Aorta (tissue), 5 donors: ENCODE results near the gene SEZ6L. TPM values are rescaled to one million over a fixed set of nuclear protein-coding genes. Genes with fewer than 3 reads are reported as not detected.

ENCODE experiments used
- ATAC-seq: fragments of 200-7000 bp; cut with Tn5 transposase; one replicate; pipeline ENCODE4 v1.9.1; 2022; ENCODE audit warnings: moderate library complexity; ENCODE audit not compliant: low FRiP score
- DNase-seq, 2 donors: peaks; one replicate each; pipeline ENCODE4 v3.0.0-alpha.2; 2020
- H3K27ac ChIP-seq, 2 donors: one replicate each; pipeline ENCODE4 v1.5.1; 2013; ENCODE audit warnings: low read length in 2 of 2, mild to moderate bottlenecking in 2 of 2, moderate library complexity in 2 of 2, control low read depth in 1 of 2, inconsistent platforms in 1 of 2, low read depth in 1 of 2
- H3K27me3 ChIP-seq, 2 donors: one replicate each; pipeline ENCODE4 v1.6.1; 2013; ENCODE audit warnings: control low read depth in 1 of 2, low read length in 1 of 2, mild to moderate bottlenecking in 1 of 2, moderate library complexity in 1 of 2; ENCODE audit not compliant: insufficient read depth in 2 of 2, control insufficient read depth in 1 of 2
- H3K36me3 ChIP-seq, 2 donors: one replicate each; pipeline ENCODE4 v1.6.1; 2013; ENCODE audit warnings: control low read depth in 1 of 2, low read length in 1 of 2, mild to moderate bottlenecking in 1 of 2; ENCODE audit not compliant: insufficient read depth in 2 of 2, control insufficient read depth in 1 of 2
- H3K4me1 ChIP-seq, 2 donors: one replicate each; pipeline ENCODE4 v1.6.1; 2013; ENCODE audit warnings: low read length in 2 of 2, control low read depth in 1 of 2, mild to moderate bottlenecking in 1 of 2, moderate library complexity in 1 of 2; ENCODE audit not compliant: insufficient read depth in 2 of 2, control insufficient read depth in 1 of 2
- H3K4me3 ChIP-seq, 2 donors: one replicate each; pipeline ENCODE4 v1.5.1; 2013; ENCODE audit warnings: low read length in 2 of 2, control low read depth in 1 of 2, mild to moderate bottlenecking in 1 of 2
- H3K9me3 ChIP-seq: one replicate; pipeline ENCODE4 v1.6.1; 2013; ENCODE audit warnings: mild to moderate bottlenecking, low read length; ENCODE audit not compliant: control insufficient read depth
- WGBS, 2 donors: extraction: QIAGEN DNeasy Blood & Tissue Kit; methylation state at CpG; one replicate each; pipeline ENCODE4 v1.1.7; 2013; 5-methylcytosine and 5-hydroxymethylcytosine counted together
- intact Hi-C, 2 donors: fragments of 100-400 bp; cut with DNase I; formaldehyde crosslinking; loops; one replicate each; pipeline versions ENCODE4 v1.14.2 to v1.15.0; 2022
- polyA plus RNA-seq, 2 donors: library from polyadenylated mRNA; stranded (reverse); fragments of 200-250 nt; gene quantifications; one replicate each; pipeline ENCODE4 v1.2.3, GENCODE V29; 2013
- total RNA-seq, 2 donors: library from RNA; stranded (reverse); fragmentation: NEBNext Ultra II Directional; extraction: Animal tissue kit (Norgen Biotek cat#: 25700); gene quantifications; one replicate each; pipeline ENCODE4 v1.2.1, GENCODE V29; 2021
- donor health status: healthy with polysubstance abuse.
- donor health status: Bipolar disorder and iron deficiency.
- donor health status: DM: no; HTN: no; CAD: no.
- donor health status: DM: no; HTN: no; CAD: no.
- donor health status: DM: yes; HTN: yes; CAD: no.

The SEZ6L gene
- total and polyA plus RNA-seq, 4 donors: 0.18 TPM; not detected in 3

DNA sequence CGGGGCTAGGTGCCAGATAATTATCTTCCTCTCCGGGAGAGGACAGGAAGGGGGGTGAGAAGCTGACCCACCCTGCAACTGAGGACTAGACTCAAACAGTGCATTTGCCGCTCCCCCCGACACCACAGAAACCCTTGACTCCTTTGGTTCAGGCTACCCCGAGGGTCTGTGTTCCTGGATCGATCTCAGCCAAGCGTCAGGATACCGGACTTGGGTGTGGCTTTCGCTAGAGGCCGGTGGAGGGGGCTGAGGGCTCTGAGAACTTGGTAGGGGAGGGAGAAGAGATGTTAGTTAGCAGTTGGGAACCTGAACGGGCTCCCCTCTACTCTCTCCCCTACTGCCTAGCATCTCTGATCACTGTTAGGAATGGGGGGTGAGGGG, 840 bp downstream of the SEZ6L start:
- Histone ChIP-seq H3K4me3 (no peak overlapping the region), H3K9me3 (no peaks in the 10 kb centered on the region), H3K4me1 (no peaks in the 10 kb centered on the region), H3K27ac (no peak overlapping the region), H3K36me3 (no peaks in the 10 kb centered on the region), H3K27me3 (no peaks in the 10 kb centered on the region)
- DNase-seq: no peak
- WGBS, 2 donors: 2% methylated on average over 11 of the region's 11 CpGs
- intact Hi-C loops: no loop called here
- no peak for ATAC-seq

DNA sequence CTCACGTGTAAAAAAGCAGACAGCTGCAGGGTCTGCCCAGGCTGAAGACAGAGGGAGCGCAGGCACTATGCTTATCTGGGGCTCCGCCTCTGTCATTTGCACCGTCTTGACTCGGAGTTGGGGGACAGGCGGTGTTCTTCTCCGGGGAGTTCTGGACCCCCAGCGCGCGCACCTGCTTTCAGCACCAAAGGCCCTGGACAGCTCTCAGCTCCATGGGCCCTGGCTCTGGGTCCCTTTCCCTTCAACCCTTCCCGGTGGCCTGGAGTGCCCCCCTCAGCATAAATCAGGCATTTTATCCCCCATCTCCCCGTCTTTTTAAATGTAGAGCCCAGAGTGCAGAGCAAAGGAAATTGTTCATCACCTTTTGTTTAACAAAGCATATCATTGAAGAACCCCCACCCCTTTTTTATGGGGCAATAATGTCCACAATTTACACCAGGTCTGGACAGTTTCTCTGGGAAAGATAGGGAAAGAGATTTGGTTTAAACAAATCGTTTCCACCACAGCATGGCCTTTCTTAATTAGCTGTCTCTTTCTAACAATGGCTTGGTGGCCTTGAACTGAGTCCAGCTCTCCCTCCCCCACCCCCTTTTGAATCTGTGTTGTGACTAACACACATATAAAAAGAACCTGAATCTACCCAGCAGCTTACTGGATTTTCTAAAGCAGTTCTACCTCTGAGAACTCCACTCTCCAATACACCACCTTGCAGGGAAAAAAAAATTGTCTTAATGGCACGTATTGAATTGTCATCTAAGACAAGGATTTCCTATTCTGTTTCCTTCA, 1.7 kb downstream of the SEZ6L start:
- no peaks in the 10 kb centered on the region for H3K4me1 ChIP-seq
- DNase-seq: no peak
- no peaks in the 10 kb centered on the region for H3K36me3 ChIP-seq
- H3K4me3 ChIP-seq: no peak overlapping the region
- H3K27me3 ChIP-seq: peaks cover 0 to under 1% of the 10 kb centered on the region in 2 donors
- no peak overlapping the region for H3K27ac ChIP-seq
- intact Hi-C loops: no loop called here
- ATAC-seq: no peak
- no peaks in the 10 kb centered on the region for H3K9me3 ChIP-seq
- 6 to 9% methylated on average over 14 of the region's 14 CpGs for WGBS, 2 donors

DNA sequence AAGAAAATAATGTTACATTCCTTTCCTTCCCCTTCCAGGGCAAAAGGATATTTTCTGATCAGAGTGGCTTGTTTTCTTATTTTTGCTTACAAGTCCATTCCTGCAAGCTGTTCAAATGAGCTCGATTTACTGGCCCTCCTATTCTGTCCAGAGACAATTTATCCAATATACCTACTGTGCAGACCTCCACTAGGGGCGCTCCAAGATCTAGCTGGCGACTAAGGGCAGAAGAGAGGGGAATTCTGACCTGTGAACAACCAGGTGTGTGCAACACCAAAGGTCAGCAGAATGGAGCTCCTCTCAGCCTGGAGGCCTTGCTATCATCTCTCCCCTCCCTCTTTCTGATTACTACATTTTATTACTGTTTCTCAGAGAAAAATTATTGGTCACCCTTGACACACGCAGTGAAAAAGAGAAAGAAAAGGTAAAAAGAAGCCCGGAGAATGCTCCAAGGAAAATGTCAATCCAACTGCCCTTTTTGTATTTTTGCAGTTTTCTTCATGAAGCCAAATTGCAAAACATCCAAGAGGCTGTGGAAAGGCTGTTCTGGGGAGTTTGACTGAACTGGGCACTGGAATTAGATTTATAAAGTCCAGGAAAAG, 3.2 kb downstream of the SEZ6L start:
- 38 to 42% methylated on average over 5 of the region's 5 CpGs for WGBS, 2 donors
- no peaks in the 10 kb centered on the region for H3K36me3 ChIP-seq
- intact Hi-C loops: no loop called here
- DNase-seq: no peak
- no peak for ATAC-seq
- H3K4me1 ChIP-seq: no peaks in the 10 kb centered on the region
- peaks cover 0 to 2% of the 10 kb centered on the region in 2 donors for H3K27me3 ChIP-seq
- H3K27ac ChIP-seq: no peak overlapping the region
- peaks cover 2% of the 10 kb centered on the region for H3K9me3 ChIP-seq
- H3K4me3 ChIP-seq: no peak overlapping the region

DNA sequence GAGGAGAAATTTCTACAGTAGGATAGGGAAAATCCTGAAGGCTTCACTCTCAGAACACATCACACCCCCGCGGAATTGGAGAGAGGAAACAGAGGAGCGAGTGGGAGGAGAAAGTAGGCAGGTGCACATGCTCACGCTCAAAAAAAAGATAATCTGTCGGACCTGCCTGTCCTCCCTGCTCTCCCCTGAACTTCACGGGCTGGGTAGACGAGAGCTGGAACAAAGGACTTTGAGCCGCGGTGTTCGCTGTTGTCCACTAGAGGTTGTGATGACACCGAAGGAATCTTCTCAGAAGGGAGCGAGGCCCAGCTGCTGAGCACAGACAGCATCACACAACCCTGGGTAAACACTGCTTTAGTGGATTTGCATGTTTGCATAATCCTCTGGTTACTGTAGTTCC, 5.0 kb downstream of the SEZ6L start:
- intact Hi-C loops: no loop called here
- WGBS, 2 donors: 24 to 28% methylated on average over 12 of the region's 12 CpGs
- no peak for ATAC-seq
- H3K4me1 ChIP-seq: no peaks in the 10 kb centered on the region
- H3K27me3 ChIP-seq: peaks cover 0 to 2% of the 10 kb centered on the region in 2 donors
- peaks cover 2% of the 10 kb centered on the region for H3K9me3 ChIP-seq
- H3K36me3 ChIP-seq: no peaks in the 10 kb centered on the region
- H3K27ac ChIP-seq: no peak overlapping the region
- H3K4me3 ChIP-seq: no peak overlapping the region
- no peak for DNase-seq

DNA sequence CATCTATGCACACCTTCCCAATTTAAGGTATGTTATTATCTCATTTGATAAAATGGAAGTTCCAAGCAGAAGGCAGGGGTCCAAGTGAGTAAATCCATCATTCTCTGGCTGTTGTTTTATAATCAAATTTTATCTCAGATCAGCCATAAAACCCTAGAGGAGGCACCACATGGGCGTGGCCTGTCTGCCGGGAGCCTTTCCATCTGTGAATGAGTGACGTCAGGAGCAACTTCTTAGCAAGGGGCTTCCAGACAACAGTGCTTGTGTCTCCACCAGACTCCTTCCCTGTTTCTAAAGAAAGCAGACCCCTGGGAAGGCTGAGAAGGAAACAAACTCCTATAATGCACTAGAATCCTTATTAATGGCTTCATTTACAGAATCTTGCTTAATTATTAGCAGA, 13.5 kb downstream of the SEZ6L start:
- Histone ChIP-seq H3K4me3 (no peak overlapping the region), H3K27me3 (no peaks in the 10 kb centered on the region), H3K27ac (no peak overlapping the region), H3K4me1 (no peaks in the 10 kb centered on the region), H3K9me3 (no peaks in the 10 kb centered on the region), H3K36me3 (no peaks in the 10 kb centered on the region)
- DNase-seq (no peak), ATAC-seq (no peak)
- 34 to 36% methylated on average over 3 of the region's 3 CpGs for WGBS, 2 donors
- intact Hi-C loops: no loop called here

DNA sequence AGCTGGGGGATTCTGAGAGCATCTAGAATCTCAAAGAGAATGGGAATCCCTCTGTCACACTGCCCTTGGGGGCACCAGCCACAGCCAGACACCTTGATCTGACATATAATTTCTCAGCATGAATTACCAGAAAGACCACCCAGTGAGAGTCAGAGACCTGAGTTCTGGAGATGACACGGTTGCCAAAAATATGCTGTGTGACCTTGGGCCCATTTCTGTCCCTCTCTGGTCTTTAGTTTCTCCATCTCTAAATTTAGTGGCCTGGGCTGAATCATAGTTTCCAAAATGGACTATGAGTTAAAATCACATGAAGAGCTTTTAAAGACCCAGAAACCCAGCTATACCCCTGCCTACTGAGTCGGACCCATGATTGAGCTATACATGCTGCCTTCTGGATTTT, 15.9 kb downstream of the SEZ6L start:
- 68 to 91% methylated on average over 2 of the region's 2 CpGs for WGBS, 2 donors

DNA sequence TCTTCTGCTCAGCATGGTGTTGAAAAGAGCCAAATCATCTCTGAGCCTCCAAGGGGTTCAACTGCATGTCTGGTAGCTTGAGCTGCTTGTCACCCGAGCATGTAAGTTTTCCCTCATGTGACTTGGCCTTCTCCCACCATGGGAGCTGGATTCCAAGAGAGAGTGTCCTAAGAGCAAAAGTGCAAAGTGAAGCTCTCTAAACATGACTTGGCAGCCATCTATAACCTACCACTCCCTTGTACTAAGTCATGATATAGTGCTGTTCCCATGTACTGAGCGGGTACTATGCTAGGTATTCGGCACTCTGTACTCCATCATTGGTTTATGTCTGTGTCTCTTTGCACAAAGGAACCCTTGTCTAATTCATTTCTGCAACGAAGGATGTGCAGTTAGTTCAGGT, 19.1 kb downstream of the SEZ6L start:
- H3K36me3 ChIP-seq: no peaks in the 10 kb centered on the region
- ATAC-seq (no peak), DNase-seq (no peak)
- H3K4me1 ChIP-seq: no peaks in the 10 kb centered on the region
- no peak overlapping the region for H3K4me3 ChIP-seq
- WGBS, 2 donors: 50 to 60% methylated on average over 4 of the region's 4 CpGs
- H3K9me3 ChIP-seq: no peaks in the 10 kb centered on the region
- no peaks in the 10 kb centered on the region for H3K27me3 ChIP-seq
- H3K27ac ChIP-seq: no peak overlapping the region
- intact Hi-C loops: no loop called here

More for the DNA sequence above, 15.9 kb downstream of the SEZ6L start:
- DNase-seq (no peak), ATAC-seq (no peak)
- H3K36me3 ChIP-seq: no peaks in the 10 kb centered on the region
- no peaks in the 10 kb centered on the region for H3K4me1 ChIP-seq
- H3K27ac ChIP-seq: no peak overlapping the region
- intact Hi-C loops: no loop called here
- no peaks in the 10 kb centered on the region for H3K27me3 ChIP-seq
- H3K4me3 ChIP-seq: no peak overlapping the region
- no peaks in the 10 kb centered on the region for H3K9me3 ChIP-seq

DNA sequence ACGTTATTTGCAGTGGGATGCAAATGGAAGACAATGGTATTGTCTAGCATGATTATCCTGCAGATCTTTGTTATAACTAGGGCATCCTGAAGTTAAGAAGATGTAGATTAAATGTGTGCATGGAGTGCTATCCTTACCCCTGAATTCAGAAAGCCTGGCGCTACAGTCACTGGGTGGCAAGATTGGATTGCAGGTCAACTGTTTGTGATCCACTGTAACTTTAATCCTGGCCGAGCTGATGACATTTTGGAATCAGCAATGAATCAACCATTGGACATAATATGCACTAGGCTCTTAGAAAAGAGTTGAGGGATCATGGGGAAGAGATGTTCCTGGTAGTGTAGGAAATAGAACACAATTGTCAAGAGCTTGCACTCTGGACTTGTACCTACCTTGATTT, 25.1 kb downstream of the SEZ6L start:
- WGBS, 2 donors: 56 to 60% methylated on average over 3 of the region's 3 CpGs
- Histone ChIP-seq H3K9me3 (no peaks in the 10 kb centered on the region), H3K36me3 (no peaks in the 10 kb centered on the region)

DNA sequence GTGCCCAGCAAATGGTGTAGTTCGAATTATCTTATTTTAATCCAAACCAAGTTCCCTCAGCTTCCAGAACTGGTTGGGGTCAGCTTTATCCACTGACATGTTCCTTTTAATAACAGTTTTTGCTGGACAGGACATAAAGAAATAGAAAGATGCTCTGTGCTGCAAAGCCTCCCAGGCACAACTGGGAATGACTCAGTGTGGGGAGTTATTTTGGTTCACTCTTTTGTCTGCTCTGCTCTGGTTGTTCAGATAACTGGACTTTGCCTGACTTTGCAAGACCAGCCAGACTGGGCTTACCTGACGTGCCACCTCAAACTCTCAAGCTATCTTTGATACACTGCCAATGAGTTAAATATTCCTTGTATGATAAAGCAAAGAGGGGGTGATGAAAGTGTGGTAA, 25.6 kb downstream of the SEZ6L start:
- H3K27ac ChIP-seq: no peak overlapping the region
- intact Hi-C loops: no loop called here
- H3K36me3 ChIP-seq: no peaks in the 10 kb centered on the region
- no peaks in the 10 kb centered on the region for H3K27me3 ChIP-seq
- no peaks in the 10 kb centered on the region for H3K9me3 ChIP-seq
- DNase-seq (no peak), ATAC-seq (no peak)
- 68% methylated on average over 2 of the region's 2 CpGs for WGBS, 2 donors
- H3K4me1 ChIP-seq: no peaks in the 10 kb centered on the region
- H3K4me3 ChIP-seq: no peak overlapping the region

More for the DNA sequence above, 25.1 kb downstream of the SEZ6L start:
- ATAC-seq (no peak), DNase-seq (no peak)
- Histone ChIP-seq H3K27ac (no peak overlapping the region), H3K27me3 (no peaks in the 10 kb centered on the region), H3K4me3 (no peak overlapping the region), H3K4me1 (no peaks in the 10 kb centered on the region)
- intact Hi-C loops: no loop called here
